Esophagus muscularis mucosa (tissue), 4 donors: ENCODE measurements around the gene DNAJB12. TPM values are rescaled to one million over a fixed set of nuclear protein-coding genes. Genes with fewer than 3 reads are reported as not detected.

ENCODE experiments used
- DNase-seq: peaks from one replicate; pipeline ENCODE4 v3.0.0-alpha.2; 2017; ENCODE audit errors: extremely low spot score
- H3K27ac ChIP-seq, 4 donors: fragments of 200-600 bp; sonication (generic); replicated peaks in 1 of 4; 1 replicate in 3 of 4; 2 replicates in 1 of 4; pipeline ENCODE4 v1.5.1; 2016 to 2019; ENCODE audit warnings: mild to moderate bottlenecking in 1 of 4
- H3K27me3 ChIP-seq, 4 donors: fragments of 200-600 bp; sonication (generic); one replicate each; pipeline versions ENCODE4 v1.5.1 to v1.6.0; 2016 to 2019
- H3K36me3 ChIP-seq, 4 donors: fragments of 200-600 bp; sonication (generic); one replicate each; pipeline ENCODE4 v1.5.1; 2016 to 2019
- H3K4me1 ChIP-seq, 4 donors: fragments of 200-600 bp; sonication (generic); one replicate each; pipeline ENCODE4 v1.5.1; 2016 to 2019
- H3K4me3 ChIP-seq, 4 donors: fragments of 200-600 bp; sonication (generic); 1 replicate in 2 of 4; 2 replicates in 2 of 4; pipeline ENCODE4 v1.5.1; 2016 to 2019; ENCODE audit warnings: mild to moderate bottlenecking in 4 of 4, moderate library complexity in 1 of 4
- H3K9me3 ChIP-seq, 4 donors: fragments of 200-600 bp; sonication (generic); 1 replicate in 3 of 4; 2 replicates in 1 of 4; pipeline ENCODE4 v1.5.1; 2016 to 2019
- EP300 ChIP-seq: sonication (generic); formaldehyde crosslinking; IDR thresholded peaks from one replicate; pipeline ENCODE4 v1.6.1; 2017; ENCODE audit warnings: antibody characterized with exemption
- POLR2A ChIP-seq: fragments of 450-650 bp; IDR thresholded peaks from one replicate; pipeline ENCODE4 v1.6.1; 2017; ENCODE audit warnings: antibody characterized with exemption, moderate library complexity, mild to moderate bottlenecking, low read depth
- POLR2AphosphoS5 ChIP-seq, 2 donors: sonication (generic); formaldehyde crosslinking; IDR thresholded peaks; one replicate each; pipeline ENCODE4 v1.6.1; 2017; ENCODE audit warnings: antibody characterized with exemption in 2 of 2
- WGBS: methylation state at CpG from one replicate; pipeline ENCODE4 v1.1.5; 2018; 5-methylcytosine and 5-hydroxymethylcytosine counted together
- intact Hi-C: fragments of 100-400 bp; cut with DNase I; formaldehyde crosslinking; loops from one replicate; pipeline ENCODE4 v1.15.1; 2023
- total RNA-seq, 4 donors: library from RNA; depleted of rRNA; stranded (reverse); fragments of >200 nt; gene quantifications; one replicate each; pipeline versions ENCODE4 v1.1.0 to v1.2.1, GENCODE V29; 2016
- TF ChIP-seq, protein P1 (sequence below), 3 experiments: fragments of 200-600 bp in 2 of 3; fragments of 450-650 bp in 1 of 3; sonication (generic) in 2 of 3; IDR thresholded peaks; one replicate each; pipeline ENCODE4 v1.5.1; 2017 to 2019; ENCODE audit warnings: antibody characterized with exemption in 3 of 3, mild to moderate bottlenecking in 2 of 3, moderate library complexity in 1 of 3

Gene DNAJB12
- total RNA-seq, 4 donors from 2014 or later = 27.8 to 46.5 (median 37.8) TPM

GRCh38 chr10:72321248-72322029 is 33.3 kb downstream of the DNAJB12 start:
- no peak for DNase-seq
- Histone ChIP-seq H3K27me3 (no peaks in the 10 kb centered on the region), H3K27ac (peak overlapping the region; percentile 82 to 88 (median 84)), H3K36me3 (no peaks in the 10 kb centered on the region), H3K4me3 (no peak overlapping the region), H3K9me3 (no peaks in the 10 kb centered on the region), H3K4me1 (peaks cover 62 to 89% (median 75%) of the 10 kb centered on the region in 4 donors)
- WGBS = 73% methylated on average over 13 of the region's 13 CpGs
- no peak for TF ChIP-seq EP300
- no peak for TF ChIP-seq POLR2AphosphoS5 (IDR thresholded peaks at IDR 0.05)
- TF ChIP-seq POLR2A = no peak
- TF ChIP-seq, protein P1, sequence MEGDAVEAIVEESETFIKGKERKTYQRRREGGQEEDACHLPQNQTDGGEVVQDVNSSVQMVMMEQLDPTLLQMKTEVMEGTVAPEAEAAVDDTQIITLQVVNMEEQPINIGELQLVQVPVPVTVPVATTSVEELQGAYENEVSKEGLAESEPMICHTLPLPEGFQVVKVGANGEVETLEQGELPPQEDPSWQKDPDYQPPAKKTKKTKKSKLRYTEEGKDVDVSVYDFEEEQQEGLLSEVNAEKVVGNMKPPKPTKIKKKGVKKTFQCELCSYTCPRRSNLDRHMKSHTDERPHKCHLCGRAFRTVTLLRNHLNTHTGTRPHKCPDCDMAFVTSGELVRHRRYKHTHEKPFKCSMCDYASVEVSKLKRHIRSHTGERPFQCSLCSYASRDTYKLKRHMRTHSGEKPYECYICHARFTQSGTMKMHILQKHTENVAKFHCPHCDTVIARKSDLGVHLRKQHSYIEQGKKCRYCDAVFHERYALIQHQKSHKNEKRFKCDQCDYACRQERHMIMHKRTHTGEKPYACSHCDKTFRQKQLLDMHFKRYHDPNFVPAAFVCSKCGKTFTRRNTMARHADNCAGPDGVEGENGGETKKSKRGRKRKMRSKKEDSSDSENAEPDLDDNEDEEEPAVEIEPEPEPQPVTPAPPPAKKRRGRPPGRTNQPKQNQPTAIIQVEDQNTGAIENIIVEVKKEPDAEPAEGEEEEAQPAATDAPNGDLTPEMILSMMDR (IDR thresholded peaks at IDR 0.05) = no peak
- intact Hi-C loops = no loop called here

DNA sequence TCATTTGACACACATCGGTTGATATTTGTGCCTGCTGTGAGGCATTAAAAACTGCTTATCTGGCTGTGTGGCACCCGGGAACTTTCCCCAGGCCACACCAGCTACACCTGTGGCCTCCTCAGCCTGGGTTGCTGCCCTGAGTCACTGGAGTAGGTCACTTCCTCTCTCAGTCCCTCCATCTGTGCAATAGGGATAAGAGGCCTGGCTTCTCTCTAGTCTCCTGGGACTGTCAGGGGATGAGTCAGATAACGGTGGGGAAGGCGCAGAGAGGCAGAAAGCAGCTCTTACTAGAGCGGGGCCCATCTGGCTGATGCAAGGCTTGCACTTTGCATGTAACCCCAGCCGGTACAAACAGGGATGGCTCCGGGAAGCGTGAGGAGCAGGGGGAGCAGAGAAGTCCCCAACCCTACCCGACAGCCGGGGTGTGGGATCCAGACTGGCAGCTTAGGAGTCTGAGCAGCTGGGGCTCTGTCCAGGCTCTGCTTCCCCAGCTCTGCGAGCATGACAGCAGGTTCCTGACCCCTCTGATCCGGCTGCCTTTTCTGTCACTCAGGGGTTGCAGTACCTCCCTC is 34.0 kb downstream of the DNAJB12 start:
- DNase-seq = no peak
- TF ChIP-seq EP300 (no peak), POLR2AphosphoS5 (IDR thresholded peaks at IDR 0.05) (peak; percentile 75 to 86), POLR2A (peak; percentile 19)
- TF ChIP-seq, protein P1 (IDR thresholded peaks at IDR 0.05) = no peak
- peak overlapping the region; percentile 82 to 88 (median 84) for H3K27ac ChIP-seq
- intact Hi-C loops = no loop called here
- no peaks in the 10 kb centered on the region for H3K9me3 ChIP-seq
- H3K36me3 ChIP-seq = no peaks in the 10 kb centered on the region
- 46% methylated on average over 9 of the region's 12 CpGs for WGBS
- peaks cover 65 to 91% (median 77%) of the 10 kb centered on the region in 4 donors for H3K4me1 ChIP-seq
- H3K4me3 ChIP-seq = no peak overlapping the region
- no peaks in the 10 kb centered on the region for H3K27me3 ChIP-seq

DNA sequence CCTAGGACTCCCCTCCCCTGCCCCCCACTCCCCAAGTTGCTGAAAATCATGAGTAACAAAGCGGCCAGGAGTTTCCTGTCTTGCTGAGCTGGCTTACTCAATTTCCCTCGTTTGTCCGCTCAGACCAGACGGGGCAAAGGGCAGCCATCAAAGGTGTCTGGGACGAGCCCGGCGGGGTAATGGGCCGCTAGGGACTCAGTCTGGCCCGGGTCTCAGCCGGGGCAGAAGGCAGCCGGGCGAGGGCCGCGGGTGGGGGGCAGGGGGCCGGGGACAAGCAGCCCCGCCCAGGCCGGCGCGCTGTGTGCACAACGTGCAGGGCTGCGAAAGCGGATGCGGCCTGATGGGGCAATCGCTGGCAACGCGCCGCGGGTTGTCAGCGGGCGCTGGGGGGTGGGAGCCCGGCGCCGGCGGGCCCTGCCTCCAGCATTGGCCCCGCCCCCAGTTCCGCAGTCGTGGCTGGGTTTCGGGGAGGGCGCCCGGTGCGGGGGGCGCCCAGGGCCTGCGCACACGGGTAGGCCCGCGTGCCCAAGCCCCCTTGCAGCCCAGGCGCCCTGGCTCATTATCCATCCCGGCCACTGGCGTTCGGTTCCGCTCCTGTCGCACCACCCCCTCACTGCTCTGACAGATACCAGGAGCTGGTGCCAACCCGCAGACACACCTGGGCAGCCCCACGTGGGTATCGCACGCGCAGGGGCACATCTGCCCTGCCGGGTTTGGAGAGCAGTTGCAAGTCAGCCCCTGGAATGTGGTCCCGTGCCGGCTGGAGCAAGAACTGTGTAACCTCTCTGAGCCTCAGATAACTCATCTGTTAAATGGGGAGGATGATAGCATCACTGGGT is 35.1 kb downstream of the DNAJB12 start:
- H3K4me3 ChIP-seq = peak overlapping the region; percentile 53 to 60 (median 54)
- WGBS = 6% methylated on average over 22 of the region's 60 CpGs
- no peaks in the 10 kb centered on the region for H3K36me3 ChIP-seq
- H3K27ac ChIP-seq = peak overlapping the region; percentile 82 to 88 (median 84)
- intact Hi-C loops = no loop called here
- H3K9me3 ChIP-seq = no peaks in the 10 kb centered on the region
- TF ChIP-seq, protein P1 (IDR thresholded peaks at IDR 0.05) = peak in 2 of 3 experiments; percentile 9 to 18
- peak; percentile 81 to 87 for TF ChIP-seq POLR2AphosphoS5 (IDR thresholded peaks at IDR 0.05)
- TF ChIP-seq EP300 = no peak
- TF ChIP-seq POLR2A = peak; percentile 8
- H3K4me1 ChIP-seq = peaks cover 65 to 91% (median 77%) of the 10 kb centered on the region in 4 donors
- H3K27me3 ChIP-seq = no peaks in the 10 kb centered on the region
- peak; percentile 97 for DNase-seq

DNA sequence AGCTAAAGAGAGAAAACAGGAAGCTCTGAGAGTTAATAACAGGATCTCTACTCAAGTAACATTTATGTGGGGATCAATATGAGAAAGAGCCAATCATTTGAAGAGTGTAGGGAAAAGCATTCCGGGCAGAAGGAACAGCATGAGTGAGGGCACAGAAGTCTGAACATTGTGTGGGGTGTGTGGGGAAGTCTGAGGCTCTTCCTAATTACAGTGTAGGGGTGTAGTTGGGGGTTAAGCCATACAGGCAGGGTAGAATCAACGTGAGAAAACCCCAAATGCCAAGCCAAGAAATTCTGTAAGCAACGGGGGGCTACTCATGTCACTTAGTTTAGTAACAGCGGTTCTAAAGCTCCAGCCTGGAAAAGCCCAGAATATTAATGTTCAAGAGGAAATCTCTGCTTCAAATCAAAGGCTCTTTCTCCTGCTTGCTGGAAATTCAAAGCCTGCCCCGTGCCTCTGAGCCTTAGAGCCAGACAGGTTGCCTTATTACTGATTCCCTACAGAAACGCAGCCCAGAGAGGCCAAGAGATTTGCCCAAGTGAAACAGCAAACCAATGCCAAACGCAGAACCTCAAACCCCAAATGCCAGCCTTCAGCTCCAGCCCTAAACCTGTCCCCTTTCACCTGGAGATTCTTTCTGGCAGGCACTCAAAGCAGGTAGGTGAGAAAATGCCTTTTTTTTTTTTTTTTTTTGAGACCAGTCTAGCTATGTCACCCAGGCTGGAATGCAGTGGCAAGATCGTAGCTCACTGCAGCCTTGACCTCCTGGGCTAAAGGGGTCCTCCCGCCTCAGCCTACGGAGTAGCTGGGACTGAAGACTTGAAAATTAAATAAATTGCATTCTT is 36.1 kb downstream of the DNAJB12 start:
- H3K4me3 ChIP-seq = peak overlapping the region; percentile 53 to 60 (median 54)
- no peaks in the 10 kb centered on the region for H3K27me3 ChIP-seq
- intact Hi-C loops = no loop called here
- peaks cover 64 to 90% (median 78%) of the 10 kb centered on the region in 4 donors for H3K4me1 ChIP-seq
- TF ChIP-seq EP300 = no peak
- TF ChIP-seq, protein P1 (IDR thresholded peaks at IDR 0.05) = no peak
- no peak for TF ChIP-seq POLR2AphosphoS5 (IDR thresholded peaks at IDR 0.05)
- TF ChIP-seq POLR2A = no peak
- DNase-seq = no peak
- H3K9me3 ChIP-seq = no peaks in the 10 kb centered on the region
- 74% methylated on average over 10 of the region's 10 CpGs for WGBS
- peak overlapping the region; percentile 82 to 88 (median 84) for H3K27ac ChIP-seq
- H3K36me3 ChIP-seq = no peaks in the 10 kb centered on the region
